ENCODE data around the gene GANC.

DNA sequence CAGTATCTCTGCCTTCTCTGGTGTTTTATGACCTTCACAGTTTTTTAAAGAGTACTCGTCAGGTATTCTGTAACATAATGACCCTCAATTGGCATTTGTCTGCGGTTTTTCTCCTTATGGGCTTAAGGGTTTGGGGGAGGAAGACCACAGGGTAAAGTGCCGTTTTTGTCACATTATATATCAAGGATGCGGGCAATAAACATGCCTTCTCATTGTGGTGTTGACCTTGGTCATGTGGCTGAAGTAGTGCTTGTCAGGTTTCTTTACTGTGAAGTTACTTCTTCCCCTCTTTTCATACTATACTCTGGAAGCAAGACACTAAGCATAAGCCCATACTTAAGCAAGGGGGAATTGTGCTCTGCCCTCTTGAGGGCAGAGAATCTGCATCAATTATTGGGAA is 102.9 kb downstream of the GANC start:
- TF ChIP-seq, protein P1, sequence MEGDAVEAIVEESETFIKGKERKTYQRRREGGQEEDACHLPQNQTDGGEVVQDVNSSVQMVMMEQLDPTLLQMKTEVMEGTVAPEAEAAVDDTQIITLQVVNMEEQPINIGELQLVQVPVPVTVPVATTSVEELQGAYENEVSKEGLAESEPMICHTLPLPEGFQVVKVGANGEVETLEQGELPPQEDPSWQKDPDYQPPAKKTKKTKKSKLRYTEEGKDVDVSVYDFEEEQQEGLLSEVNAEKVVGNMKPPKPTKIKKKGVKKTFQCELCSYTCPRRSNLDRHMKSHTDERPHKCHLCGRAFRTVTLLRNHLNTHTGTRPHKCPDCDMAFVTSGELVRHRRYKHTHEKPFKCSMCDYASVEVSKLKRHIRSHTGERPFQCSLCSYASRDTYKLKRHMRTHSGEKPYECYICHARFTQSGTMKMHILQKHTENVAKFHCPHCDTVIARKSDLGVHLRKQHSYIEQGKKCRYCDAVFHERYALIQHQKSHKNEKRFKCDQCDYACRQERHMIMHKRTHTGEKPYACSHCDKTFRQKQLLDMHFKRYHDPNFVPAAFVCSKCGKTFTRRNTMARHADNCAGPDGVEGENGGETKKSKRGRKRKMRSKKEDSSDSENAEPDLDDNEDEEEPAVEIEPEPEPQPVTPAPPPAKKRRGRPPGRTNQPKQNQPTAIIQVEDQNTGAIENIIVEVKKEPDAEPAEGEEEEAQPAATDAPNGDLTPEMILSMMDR (conservative IDR thresholded peaks at IDR 0.05 in 1 of 2, IDR thresholded peaks at IDR 0.05 in 1 of 2; ENCODE audit: extremely low read depth in 1 of 2, insufficient read depth in 1 of 2, low read depth in 1 of 2, low read length in 2 of 2), result no peak
- no peak for TF ChIP-seq EZH2 (IDR thresholded peaks at IDR 0.05; ENCODE audit: borderline replicate concordance, low read length)

Data from mammary epithelial cell (primary cell).